GM19099 (cell line): ENCODE data around the gene GUCD1.

Experiments
- POLR2A ChIP-seq: IDR thresholded peaks from 3 replicates; pipeline ENCODE4 v1.6.1; 2011; ENCODE audit warnings: low read depth; ENCODE audit not compliant: insufficient read length; ENCODE audit errors: extremely low read depth

Gene GUCD1

DNA sequence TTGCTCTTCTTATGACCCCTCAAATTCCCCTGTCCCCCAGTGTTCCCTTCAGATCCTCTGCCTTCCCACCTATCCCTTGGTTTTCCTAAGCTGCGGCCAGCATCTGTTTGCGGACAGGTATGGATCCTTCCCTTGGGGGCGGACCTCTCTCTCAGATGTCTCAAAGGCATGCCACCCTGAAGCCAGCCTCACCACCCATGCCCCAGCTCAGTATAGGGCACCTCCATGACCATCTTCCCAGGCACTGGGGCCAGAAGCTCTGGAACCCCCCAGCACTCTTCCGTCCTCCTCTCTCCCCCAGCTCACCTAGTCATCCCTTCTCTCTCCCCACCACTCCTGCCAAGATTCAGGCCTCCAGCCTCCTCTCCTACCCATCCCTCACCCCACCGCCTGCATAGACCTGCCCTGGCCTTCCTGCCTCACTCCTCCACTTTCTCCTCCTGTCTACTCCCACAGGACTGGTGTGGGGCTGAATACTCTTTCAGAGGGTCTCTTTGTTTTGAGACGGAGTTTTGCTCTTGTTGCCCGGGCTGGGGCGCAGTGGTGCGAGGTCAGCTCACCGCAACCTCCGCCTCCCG is 35.7 kb upstream of the GUCD1 start:
- TF ChIP-seq POLR2A, result no peak

DNA sequence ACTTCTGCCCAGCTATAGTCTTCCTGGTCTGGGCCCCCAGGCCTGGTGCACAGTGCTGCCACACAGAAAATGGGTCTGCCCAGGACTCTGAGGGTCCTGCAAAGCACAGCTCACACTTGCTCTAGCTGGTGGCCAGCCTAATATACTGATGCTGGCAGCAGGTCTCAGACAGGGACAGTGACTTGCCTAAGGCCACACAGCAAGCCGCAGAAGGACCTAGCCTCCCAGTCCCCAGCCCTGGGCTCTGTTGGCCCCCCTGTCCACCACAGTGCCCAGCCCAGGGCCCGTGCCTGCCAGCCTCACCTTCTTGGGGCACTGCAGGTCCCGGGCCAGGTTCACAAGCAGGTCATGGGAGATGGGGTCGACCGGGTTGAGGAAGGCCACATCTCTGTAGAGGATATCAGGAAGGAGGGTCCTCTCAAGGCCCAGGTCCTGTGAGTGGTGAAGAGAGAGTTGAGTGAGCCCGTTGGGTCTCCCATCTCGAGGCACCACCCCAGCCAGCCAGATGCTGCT is 34.6 kb upstream of the GUCD1 start:
- no peak for TF ChIP-seq POLR2A

DNA sequence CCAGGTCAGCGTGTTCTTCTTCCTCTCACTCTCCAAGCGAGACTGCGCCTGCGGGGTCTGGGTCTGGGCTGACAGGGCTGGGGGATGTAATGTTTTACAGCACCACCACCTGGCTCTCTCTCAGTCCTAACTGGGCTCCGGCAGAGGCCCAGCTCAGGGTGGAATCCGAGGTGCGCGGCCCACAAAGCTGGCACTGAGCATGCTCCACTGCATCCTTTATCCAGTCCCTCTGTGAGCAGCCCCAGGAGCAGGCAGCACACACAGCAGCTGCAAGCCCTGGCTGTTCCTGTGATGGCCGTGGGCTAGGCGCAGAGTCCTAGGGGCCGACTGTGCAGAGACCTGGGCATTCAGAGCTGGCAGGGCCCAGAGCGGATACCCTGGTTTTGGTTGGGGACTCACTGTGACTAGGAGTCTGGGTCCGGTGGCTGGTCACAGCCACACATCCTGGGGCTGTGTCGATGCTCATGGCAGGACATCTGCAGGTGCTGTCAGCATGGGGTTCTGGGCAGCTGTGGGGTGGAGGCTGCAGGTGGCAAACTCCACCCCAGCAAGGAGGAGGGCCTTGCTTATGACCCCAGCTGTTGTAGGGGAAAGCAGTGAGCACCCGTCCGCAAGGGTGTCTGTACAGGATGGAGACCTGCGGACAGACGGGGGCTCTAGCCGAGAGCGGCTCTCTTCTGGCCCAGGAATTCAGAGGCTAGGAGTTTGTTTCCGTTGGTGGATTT is 34.0 kb upstream of the GUCD1 start:
- no peak for TF ChIP-seq POLR2A

DNA sequence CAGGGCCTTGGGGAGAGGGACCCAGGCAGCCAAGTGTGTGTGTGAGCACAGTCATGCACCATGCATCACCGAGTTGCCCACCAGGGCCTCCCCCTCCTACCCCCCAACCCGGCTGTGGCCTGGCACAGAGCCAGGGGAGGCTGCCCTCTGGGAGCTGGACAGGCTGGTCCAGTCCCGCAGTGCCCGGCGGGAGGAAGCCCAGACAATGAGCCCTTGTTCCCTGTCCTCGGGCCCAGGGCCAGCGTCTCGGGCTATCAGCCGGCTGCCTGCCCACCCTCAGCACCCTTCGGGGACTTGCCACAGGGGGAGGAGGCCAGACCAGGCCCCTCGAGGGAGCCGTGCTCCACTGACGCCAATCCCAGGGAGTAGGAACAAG is 33.4 kb upstream of the GUCD1 start:
- no peak for TF ChIP-seq POLR2A

DNA sequence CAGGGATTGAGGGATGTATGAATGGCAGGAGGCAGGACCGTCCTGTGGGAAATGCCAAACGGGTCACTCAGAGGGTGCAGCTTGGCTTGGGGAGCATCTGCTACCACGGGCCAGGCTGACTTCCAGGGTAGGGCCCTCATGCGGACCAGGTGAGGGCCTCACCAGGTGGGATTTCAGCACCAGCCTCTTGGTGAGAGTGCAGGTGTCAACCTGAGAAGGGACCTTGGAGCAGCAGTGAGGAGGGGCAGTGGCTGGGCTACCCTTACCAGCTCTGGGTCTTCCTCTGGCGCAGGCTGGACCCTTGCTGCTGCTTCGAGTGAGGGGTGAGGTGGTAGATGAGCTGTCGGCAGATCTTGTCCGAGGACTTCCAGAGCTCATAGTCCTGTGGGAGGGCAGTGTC is 33.0 kb upstream of the GUCD1 start:
- TF ChIP-seq POLR2A, result no peak

DNA sequence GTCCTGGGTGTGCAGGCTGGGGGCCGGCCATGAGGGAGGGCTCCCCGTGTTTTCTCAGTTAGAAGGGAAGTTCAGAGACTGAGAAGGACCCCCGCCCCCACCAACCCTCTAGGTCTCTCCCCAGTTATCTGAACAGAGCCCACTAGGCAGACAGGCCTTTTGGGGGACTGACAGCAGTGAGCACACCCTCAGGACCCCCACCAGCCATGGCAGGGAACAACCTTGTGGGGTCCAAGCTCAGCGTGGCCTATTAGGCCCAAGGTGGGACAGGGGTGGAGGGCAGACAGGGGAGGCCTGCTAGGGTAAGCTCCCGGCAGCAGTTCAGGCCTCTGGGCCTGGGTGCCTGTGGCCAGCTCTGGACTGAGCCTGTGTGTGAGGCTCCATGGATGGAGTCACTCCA is 32.3 kb upstream of the GUCD1 start:
- TF ChIP-seq POLR2A, result no peak

DNA sequence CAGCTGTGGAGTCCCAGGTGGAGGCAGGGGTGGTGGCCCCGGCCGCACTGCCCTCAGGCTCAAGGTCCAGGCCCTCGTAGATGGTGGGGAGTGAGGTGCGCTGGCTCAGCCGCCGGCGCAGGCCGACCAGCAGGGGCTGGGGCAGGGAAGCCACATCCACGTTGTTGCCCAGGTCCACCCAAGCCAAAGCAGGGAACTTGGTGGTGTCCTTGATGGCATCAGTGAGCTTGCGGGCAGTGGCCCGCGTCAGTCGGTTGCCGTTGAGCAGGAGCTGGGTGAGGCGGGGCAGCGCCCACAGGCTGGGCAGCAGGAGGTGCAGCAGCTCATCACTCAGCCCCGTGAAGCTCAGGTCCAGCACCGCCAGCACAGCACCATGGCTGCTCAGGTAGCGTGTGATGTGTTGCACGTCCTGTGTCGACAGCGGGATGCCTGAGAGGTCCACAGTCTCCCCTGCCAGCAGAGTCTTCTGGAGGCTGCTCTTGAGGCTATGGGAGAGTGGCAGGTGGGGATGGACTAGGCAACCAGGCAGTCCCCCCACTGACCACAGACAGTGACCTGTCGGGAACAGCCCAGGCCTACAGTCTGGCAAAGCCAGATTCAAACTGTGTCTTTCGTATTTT is 31.1 kb upstream of the GUCD1 start:
- no peak for TF ChIP-seq POLR2A

DNA sequence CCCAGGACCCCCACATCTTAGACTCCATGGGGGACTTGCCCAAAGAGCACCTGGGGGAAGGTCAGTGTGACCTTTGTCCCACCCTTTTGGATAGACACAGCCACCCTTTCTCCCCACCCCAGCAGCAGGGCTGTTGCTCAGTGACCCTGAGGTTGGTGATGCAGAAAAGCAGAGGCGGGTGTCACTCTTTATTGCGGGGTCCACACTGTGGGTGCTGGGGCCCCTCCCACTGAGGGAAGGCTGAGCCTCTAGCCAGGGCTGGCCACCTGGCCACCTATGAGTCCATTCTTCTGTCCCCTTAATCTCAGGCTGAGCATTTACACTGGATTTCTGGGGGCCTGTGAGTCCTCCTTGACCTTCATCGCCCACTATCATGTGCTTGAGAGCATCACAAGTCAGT is 30.5 kb upstream of the GUCD1 start:
- no peak for TF ChIP-seq POLR2A

DNA sequence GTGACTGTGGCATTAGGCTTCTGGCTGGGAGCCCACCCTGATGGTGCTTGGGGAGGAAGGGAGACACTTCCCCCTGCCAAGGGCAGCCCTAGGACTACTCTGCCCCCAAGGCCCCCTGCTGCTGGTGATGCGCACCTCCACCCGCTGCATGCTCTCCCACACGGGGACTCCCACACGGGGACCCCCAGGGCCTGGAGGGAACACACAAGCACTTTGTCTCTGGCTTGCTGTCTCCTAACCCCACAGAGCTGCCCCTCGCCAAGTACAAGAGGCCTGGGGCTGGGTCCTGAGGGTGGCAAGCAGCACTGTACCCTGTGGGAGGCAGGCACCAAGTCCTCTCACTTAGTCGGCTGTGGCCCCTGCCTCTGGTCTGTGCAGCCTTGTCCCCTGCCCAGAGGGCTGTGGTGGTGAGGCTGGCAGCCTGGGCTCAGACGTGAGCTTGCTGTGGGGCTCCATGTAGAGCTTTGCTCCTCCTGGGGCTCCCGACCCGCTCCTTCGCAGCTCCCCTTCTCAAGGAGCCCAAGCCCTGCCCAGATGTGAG is 30.0 kb upstream of the GUCD1 start:
- no peak for TF ChIP-seq POLR2A

DNA sequence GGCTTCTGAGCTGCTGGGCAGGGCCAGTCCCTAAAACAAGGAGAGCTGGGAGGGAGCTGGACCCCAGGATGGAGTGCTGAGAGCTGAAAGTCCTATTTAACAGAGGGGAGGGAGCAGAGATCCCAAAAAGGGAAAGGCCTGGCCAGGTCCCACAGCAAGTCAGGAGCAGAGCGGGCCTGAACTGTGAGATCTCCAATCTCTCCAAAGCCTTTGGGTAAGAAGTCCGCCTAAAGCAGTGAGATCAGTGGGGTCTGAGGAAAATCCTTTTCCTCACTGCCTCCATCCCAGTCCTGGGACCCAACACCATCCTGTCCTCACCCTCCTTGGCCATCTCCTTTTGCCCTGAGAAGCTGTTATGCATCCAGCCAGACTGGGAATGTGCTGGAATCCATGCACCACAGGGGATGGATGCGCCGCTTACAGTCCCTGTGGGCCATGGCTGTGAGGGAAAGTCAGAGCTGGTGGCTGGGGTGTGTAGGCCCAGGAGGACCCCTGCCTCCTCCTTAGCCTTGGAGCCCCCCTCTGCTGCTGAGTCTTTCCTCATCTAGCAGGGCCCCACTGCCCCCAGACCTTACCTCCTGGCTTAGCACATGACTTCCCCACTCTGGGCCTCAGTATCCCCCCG is 29.3 kb upstream of the GUCD1 start:
- no peak for TF ChIP-seq POLR2A

DNA sequence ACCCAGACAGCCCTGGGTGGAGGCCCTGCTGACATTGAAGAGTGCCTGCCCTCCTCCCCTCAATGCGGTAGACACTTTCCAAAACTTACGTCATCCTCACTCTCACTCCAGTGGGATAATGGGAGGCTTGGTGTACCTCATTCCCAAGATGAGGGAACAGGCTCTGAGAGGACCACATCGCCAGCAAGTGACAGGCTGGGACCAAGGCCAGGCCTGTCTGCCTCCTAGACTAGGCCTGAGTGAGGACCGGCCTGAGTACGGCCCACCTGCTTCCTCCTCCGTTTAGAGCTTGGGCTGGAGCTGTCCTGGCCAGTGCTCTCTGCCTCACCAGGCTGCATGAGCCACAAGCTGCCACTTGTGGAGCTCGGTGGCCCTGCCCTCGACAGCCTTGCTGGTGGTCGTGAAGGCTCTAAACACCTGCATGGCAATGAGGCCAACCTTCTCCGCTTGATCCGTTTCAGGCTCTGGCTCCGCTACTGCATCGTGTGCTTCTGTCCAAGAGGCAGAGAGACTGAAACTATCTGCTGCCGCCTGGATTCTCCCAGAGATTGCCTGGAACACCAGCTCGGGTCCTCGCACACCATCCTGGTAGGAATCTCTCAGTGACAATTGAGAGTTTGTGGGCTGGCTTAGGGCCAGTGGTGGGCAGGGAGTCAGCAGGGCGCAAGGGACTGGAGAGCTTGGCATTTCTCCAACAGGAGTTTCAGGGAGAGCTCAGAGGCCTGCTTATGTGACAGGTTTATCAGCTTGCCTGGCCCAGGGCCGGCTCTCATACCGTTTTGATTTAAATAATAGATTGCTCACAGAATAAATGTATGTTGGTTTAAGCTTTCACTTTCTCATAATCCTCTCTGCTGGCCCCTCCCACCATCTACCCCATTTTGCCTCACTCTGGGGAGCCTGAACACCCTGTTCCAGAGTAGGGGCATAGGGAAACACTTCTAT is 28.6 kb upstream of the GUCD1 start:
- no peak for TF ChIP-seq POLR2A

DNA sequence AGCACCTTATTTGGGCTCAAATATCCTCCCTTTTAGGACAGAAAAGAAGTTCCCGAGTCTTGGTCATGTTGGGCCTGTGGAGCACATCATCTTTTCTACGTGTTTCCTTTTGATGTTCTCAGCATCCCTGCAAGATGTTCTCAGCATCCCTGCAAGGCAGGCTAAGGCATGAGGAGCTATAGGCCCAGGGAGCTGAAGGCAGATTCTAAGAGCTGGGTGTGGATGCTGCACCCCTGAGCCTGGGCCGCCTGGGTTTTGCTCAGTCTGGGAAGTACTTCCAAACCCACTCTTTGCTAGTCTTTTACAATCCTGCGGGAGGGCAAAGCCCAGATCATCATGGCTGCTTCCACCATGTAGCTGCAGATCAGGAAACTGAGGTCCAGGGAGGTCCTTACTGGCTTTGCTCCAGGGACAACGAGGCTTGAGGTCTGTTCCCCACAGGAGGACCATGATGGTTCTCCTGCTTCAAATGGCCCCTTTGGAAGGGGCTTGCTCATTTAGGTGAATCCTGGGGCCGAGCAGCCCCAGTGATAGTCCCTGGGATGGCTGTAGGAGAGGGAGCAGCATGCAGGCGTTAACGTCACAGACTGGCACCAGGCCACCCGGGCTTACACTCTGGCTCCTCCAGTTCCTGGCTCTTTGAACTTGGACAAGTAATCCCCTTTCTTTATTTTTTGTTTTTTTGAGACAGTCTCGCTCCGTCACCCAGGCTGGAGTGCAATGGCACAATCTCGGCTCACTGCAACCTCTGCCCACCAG is 27.3 kb upstream of the GUCD1 start:
- no peak for TF ChIP-seq POLR2A

DNA sequence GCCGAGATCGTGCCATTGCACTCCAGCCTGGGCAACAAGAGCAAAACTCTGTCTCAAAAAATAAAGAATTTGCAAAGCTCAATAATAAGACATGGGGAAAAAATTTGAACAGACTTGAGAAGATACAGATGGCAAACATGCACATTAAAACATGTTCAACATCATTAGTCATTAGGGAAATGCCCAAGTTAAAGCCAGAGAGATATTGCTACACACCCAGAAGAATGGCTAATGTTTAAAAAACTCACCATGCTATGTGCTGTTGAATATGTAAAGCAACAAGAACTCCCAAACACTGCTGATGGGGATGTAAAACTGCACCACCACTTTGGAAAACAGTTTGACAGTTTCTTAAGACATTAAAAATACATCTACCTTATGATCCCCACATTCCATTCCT is 25.3 kb upstream of the GUCD1 start:
- TF ChIP-seq POLR2A, result no peak

DNA sequence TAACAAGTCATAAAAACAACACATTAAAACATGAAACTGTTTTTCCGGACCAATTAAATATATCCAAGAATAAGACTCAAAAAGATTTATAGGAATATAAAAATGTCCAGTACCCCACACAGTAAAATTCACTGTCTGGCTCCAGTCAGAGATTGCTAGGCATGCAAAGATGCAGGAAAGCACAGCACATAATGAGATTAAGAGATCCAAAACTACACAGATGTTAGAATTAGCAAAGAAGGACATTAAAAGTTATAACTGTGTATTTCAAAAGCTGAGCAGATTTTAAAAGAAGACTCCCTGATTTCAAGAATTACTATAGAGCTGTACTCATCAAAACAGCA is 24.3 kb upstream of the GUCD1 start:
- no peak for TF ChIP-seq POLR2A
